ENCODE results near the gene ITLN2.
"Not testable (repeated sequence)": the region's sequence is repeated elsewhere in the genome, so short reads cannot be mapped to it uniquely, and the experiment has no call there.

Gene ITLN2

GRCh38 chr1:160904783-160905616, 49.6 kb downstream of the ITLN2 start:
- Histone ChIP-seq H3K36me3 (ENCODE audit: control insufficient read depth, insufficient read depth, low read length) (no peaks in the 10 kb centered on the region), H3K9ac (ENCODE audit: low read length) (no peak overlapping the region), H3K4me1 (ENCODE audit: control insufficient read depth, insufficient read depth, low read length) (no peaks in the 10 kb centered on the region), H3K27ac (ENCODE audit: low read depth, low read length) (peak overlapping the region; percentile 29; the same call in 1 of the 2 replicates), H3K27me3 (ENCODE audit: control insufficient read depth, insufficient read depth, low read length) (no peaks in the 10 kb centered on the region), H3K9me3 (ENCODE audit: control insufficient read depth, insufficient read depth, low read depth, low read length) (no peaks in the 10 kb centered on the region), H3K4me3 (ENCODE audit: low read depth, low read length) (no peak overlapping the region)

DNA sequence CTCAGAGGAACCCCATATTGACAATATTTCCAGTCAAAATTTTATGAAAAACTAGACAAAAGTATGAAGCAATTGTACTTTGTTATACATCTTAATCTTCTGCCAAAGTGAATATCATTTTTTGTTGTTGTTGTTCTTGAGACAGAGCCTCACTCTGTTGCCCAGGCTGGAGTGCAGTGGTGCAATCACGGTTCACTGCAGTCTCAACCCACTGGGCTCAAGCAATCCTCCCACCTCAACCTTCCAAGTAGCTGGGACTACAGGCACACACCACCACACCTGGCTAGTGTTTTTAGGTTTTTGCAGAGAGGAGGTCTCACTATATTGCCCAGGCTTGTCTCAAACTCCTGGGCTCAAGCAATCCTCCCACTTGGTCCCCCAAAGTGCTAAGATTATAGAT, 52.4 kb downstream of the ITLN2 start:
- not testable (repeated sequence) for H3K4me1 ChIP-seq (ENCODE audit: control insufficient read depth, insufficient read depth, low read length); H3K9ac ChIP-seq (ENCODE audit: low read length); H3K27me3 ChIP-seq (ENCODE audit: control insufficient read depth, insufficient read depth, low read length); H3K9me3 ChIP-seq (ENCODE audit: control insufficient read depth, insufficient read depth, low read depth, low read length); H3K4me3 ChIP-seq (ENCODE audit: low read depth, low read length); H3K27ac ChIP-seq (ENCODE audit: low read depth, low read length); H3K36me3 ChIP-seq (ENCODE audit: control insufficient read depth, insufficient read depth, low read length)

DNA sequence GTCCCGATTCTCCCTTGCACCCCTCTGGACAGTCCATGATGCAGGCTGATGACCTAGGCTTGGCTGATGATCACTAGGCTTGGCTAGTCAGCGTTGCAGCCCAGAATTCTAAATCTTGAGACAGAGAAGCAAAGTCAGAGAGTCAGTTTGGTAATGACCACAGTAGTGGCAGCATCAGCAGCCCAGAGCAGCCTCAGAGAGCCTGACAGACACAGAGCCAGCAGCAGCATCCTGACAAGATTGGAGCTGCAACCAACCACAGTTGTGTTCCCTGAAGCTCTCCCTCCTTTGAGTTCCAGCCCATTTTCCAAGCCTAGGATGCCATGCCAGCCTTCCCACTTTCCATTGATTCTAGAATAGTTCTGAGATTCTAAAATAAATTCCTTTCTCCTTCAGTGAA, 52.8 kb downstream of the ITLN2 start:
- Histone ChIP-seq H3K4me1 (ENCODE audit: control insufficient read depth, insufficient read depth, low read length) (no peaks in the 10 kb centered on the region), H3K4me3 (ENCODE audit: low read depth, low read length) (no peak overlapping the region), H3K9me3 (ENCODE audit: control insufficient read depth, insufficient read depth, low read depth, low read length) (no peaks in the 10 kb centered on the region), H3K36me3 (ENCODE audit: control insufficient read depth, insufficient read depth, low read length) (no peaks in the 10 kb centered on the region), H3K9ac (ENCODE audit: low read length) (no peak overlapping the region), H3K27ac (ENCODE audit: low read depth, low read length) (no peak overlapping the region), H3K27me3 (ENCODE audit: control insufficient read depth, insufficient read depth, low read length) (no peaks in the 10 kb centered on the region)

GRCh38 chr1:160900683-160901082, 53.9 kb downstream of the ITLN2 start:
- H3K9me3 ChIP-seq (ENCODE audit: control insufficient read depth, insufficient read depth, low read depth, low read length); H3K9ac ChIP-seq (ENCODE audit: low read length); H3K27ac ChIP-seq (ENCODE audit: low read depth, low read length); H3K4me3 ChIP-seq (ENCODE audit: low read depth, low read length); H3K36me3 ChIP-seq (ENCODE audit: control insufficient read depth, insufficient read depth, low read length); H3K4me1 ChIP-seq (ENCODE audit: control insufficient read depth, insufficient read depth, low read length); H3K27me3 ChIP-seq (ENCODE audit: control insufficient read depth, insufficient read depth, low read length): not testable (repeated sequence)
